NCI-H2029 (cell line): ENCODE data around the gene MACC1.
"Not testable (repeated sequence)": the region's sequence is repeated elsewhere in the genome, so short reads cannot be mapped to it uniquely, and the experiment has no call there.

Source experiments
- DNase-seq: peaks from one replicate; lab custom pipeline; 2025; lab: John Stamatoyannopoulos, UW

Gene MACC1

GRCh38 chr7:20126060-20126459 is 91.1 kb downstream of the MACC1 start:
- DNase-seq = not testable (repeated sequence)

GRCh38 chr7:20124087-20124486 is 93.1 kb downstream of the MACC1 start:
- DNase-seq = not testable (repeated sequence)

- DNase-seq = not testable (repeated sequence)
Observed at GRCh38 chr7:20122653-20123316, 94.4 kb downstream of the MACC1 start.

- DNase-seq = no peak
Observed at GRCh38 chr7:20122073-20122472, 95.1 kb downstream of the MACC1 start.

GRCh38 chr7:20121404-20121803 is 95.8 kb downstream of the MACC1 start:
- DNase-seq = no peak

GRCh38 chr7:20120611-20121168 is 96.5 kb downstream of the MACC1 start:
- DNase-seq = not testable (repeated sequence)

GRCh38 chr7:20116869-20117268 is 100.3 kb downstream of the MACC1 start:
- no peak for DNase-seq

GRCh38 chr7:20114468-20114867 is 102.7 kb downstream of the MACC1 start:
- no peak for DNase-seq

GRCh38 chr7:20113427-20114027 is 103.7 kb downstream of the MACC1 start:
- DNase-seq = no peak

- no peak for DNase-seq
Observed at GRCh38 chr7:20112696-20113095, 104.5 kb downstream of the MACC1 start.

GRCh38 chr7:20111821-20112542 is 105.2 kb downstream of the MACC1 start:
- no peak for DNase-seq

GRCh38 chr7:20107582-20107981 is 109.6 kb downstream of the MACC1 start:
- peak; percentile 96 for DNase-seq

GRCh38 chr7:20104696-20105095 is 112.5 kb downstream of the MACC1 start:
- DNase-seq = no peak

- no peak for DNase-seq
Observed at GRCh38 chr7:20102982-20103381, 114.2 kb downstream of the MACC1 start.

GRCh38 chr7:20095862-20096261 is 121.3 kb downstream of the MACC1 start:
- no peak for DNase-seq

GRCh38 chr7:20095436-20095835 is 121.7 kb downstream of the MACC1 start:
- DNase-seq = no peak

- DNase-seq = no peak
Observed at GRCh38 chr7:20089431-20089830, 127.8 kb downstream of the MACC1 start.

- DNase-seq = no peak
Observed at GRCh38 chr7:20085086-20085485, 132.1 kb downstream of the MACC1 start.
